Measurements from ENCODE around the gene MCM5.
A peak's percentile ranks its signal among the peaks of the same experiment; 100 is the strongest.
"Not testable (repeated sequence)": the region's sequence is repeated elsewhere in the genome, so short reads cannot be mapped to it uniquely, and the experiment has no call there.

MCM5 gene

GRCh38 chr22:35399678-35400500, at the start of gene MCM5:
Gene MCM5 (plus strand): TSS chr22:35400140. CDS start chr22:35400439, 299 bp downstream.
- DNase-seq (ENCODE audit: low read depth in 2 of 2) = peak; percentile 97 to 98

- DNase-seq (ENCODE audit: low read depth in 2 of 2) = peak; percentile 83 to 87
Observed at GRCh38 chr22:35350539-35351503, 49.1 kb upstream of the MCM5 start.

GRCh38 chr22:35352214-35353111, 47.5 kb upstream of the MCM5 start:
- peak; percentile 39 to 48 for DNase-seq (ENCODE audit: low read depth in 2 of 2)

GRCh38 chr22:35353318-35353717, 46.6 kb upstream of the MCM5 start:
- no peak for DNase-seq (ENCODE audit: low read depth in 2 of 2)

- no peak for DNase-seq (ENCODE audit: low read depth in 2 of 2)
Observed at GRCh38 chr22:35354068-35354467, 45.9 kb upstream of the MCM5 start.

GRCh38 chr22:35357883-35358621, 41.9 kb upstream of the MCM5 start:
- no peak for DNase-seq (ENCODE audit: low read depth in 2 of 2)

- no peak for DNase-seq (ENCODE audit: low read depth in 2 of 2)
Observed at GRCh38 chr22:35359380-35360065, 40.4 kb upstream of the MCM5 start.

- no peak for DNase-seq (ENCODE audit: low read depth in 2 of 2)
Observed at GRCh38 chr22:35361001-35361558, 38.9 kb upstream of the MCM5 start.

- DNase-seq (ENCODE audit: low read depth in 2 of 2) = no peak
Observed at GRCh38 chr22:35363566-35364086, 36.3 kb upstream of the MCM5 start.

GRCh38 chr22:35364230-35364629, 35.7 kb upstream of the MCM5 start:
- DNase-seq (ENCODE audit: low read depth in 2 of 2) = not testable (repeated sequence)

- no peak for DNase-seq (ENCODE audit: low read depth in 2 of 2)
Observed at GRCh38 chr22:35367331-35367886, 32.5 kb upstream of the MCM5 start.

- no peak for DNase-seq (ENCODE audit: low read depth in 2 of 2)
Observed at GRCh38 chr22:35368386-35368785, 31.6 kb upstream of the MCM5 start.

GRCh38 chr22:35369996-35370395, 29.9 kb upstream of the MCM5 start:
- no peak for DNase-seq (ENCODE audit: low read depth in 2 of 2)

GRCh38 chr22:35373781-35374180, 26.2 kb upstream of the MCM5 start:
- no peak for DNase-seq (ENCODE audit: low read depth in 2 of 2)

- DNase-seq (ENCODE audit: low read depth in 2 of 2) = no peak
Observed at GRCh38 chr22:35375031-35375430, 24.9 kb upstream of the MCM5 start.

GRCh38 chr22:35375526-35375925, 24.4 kb upstream of the MCM5 start:
- DNase-seq (ENCODE audit: low read depth in 2 of 2) = no peak

- no peak for DNase-seq (ENCODE audit: low read depth in 2 of 2)
Observed at GRCh38 chr22:35376728-35377472, 23.0 kb upstream of the MCM5 start.

- no peak for DNase-seq (ENCODE audit: low read depth in 2 of 2)
Observed at GRCh38 chr22:35377735-35378134, 22.2 kb upstream of the MCM5 start.

- DNase-seq (ENCODE audit: low read depth in 2 of 2) = no peak
Observed at GRCh38 chr22:35378621-35379020, 21.3 kb upstream of the MCM5 start.

Data from stimulated activated CD4-positive, alpha-beta T cell treated with anti-CD3 and anti-CD28 coated beads, Interleukin-15, amount 100 ng/mL, for 48 hours (primary cell).